GM06990 (cell line): Measurements from ENCODE around the gene BRSK1.

Experiments
- DNase-seq: peaks from one replicate; pipeline ENCODE4 v3.0.0-alpha.2; 2011; ENCODE audit not compliant: insufficient read length; ENCODE audit errors: extremely low read depth
- H3K27me3 ChIP-seq: replicated peaks from 2 replicates; pipeline ENCODE4 v1.6.0; 2011; ENCODE audit warnings: low read length; ENCODE audit not compliant: control insufficient read depth, insufficient read depth
- H3K36me3 ChIP-seq: 2 replicates; pipeline ENCODE4 v1.5.1; 2011; ENCODE audit warnings: low read length; ENCODE audit not compliant: control insufficient read depth, insufficient read depth
- H3K4me3 ChIP-seq: replicated peaks from 2 replicates; pipeline ENCODE4 v1.5.1; 2011; ENCODE audit warnings: low read depth, mild to moderate bottlenecking, control low read depth, low read length
- CTCF ChIP-seq: IDR thresholded peaks from 2 replicates; pipeline ENCODE4 v1.5.1; 2011; ENCODE audit warnings: low read length, control low read depth, mild to moderate bottlenecking, inconsistent platforms; ENCODE audit not compliant: insufficient read depth, poor library complexity, severe bottlenecking

BRSK1 gene

GRCh38 chr19:55261671-55262126 is 22.1 kb upstream of the BRSK1 start:
- H3K27me3 ChIP-seq = no peaks in the 10 kb centered on the region
- H3K36me3 ChIP-seq = no peaks in the 10 kb centered on the region
- no peak for TF ChIP-seq CTCF
- DNase-seq = no peak
- H3K4me3 ChIP-seq = no peak overlapping the region

DNA sequence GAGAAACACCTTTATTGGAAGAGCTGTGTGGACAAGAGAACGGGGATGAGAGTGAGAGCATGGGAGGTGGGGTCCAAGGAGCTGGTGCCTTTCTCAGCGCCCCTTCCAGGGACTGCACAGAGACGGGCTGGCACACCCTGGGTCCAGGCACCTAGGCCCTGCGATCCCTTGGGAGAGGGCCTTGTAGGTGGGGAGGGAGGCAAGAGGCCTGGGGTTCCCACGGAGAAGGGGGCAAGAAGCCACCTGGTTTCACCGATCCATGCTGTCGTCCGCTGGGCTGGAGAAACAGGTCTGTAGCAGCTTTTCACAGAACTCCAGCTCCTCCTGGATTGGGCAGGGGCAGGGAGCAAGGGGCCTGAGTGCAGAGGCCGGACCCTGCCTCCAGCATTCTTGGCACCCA is 21.4 kb upstream of the BRSK1 start:
- H3K36me3 ChIP-seq = no peaks in the 10 kb centered on the region
- no peak for TF ChIP-seq CTCF
- no peaks in the 10 kb centered on the region for H3K27me3 ChIP-seq
- no peak for DNase-seq
- H3K4me3 ChIP-seq = no peak overlapping the region

GRCh38 chr19:55264531-55264930 is 19.3 kb upstream of the BRSK1 start:
- Histone ChIP-seq H3K4me3 (no peak overlapping the region), H3K27me3 (no peaks in the 10 kb centered on the region), H3K36me3 (no peaks in the 10 kb centered on the region)
- TF ChIP-seq CTCF = no peak
- DNase-seq = no peak

GRCh38 chr19:55265173-55265572 is 18.6 kb upstream of the BRSK1 start:
- no peak for TF ChIP-seq CTCF

GRCh38 chr19:55265723-55266386 is 17.9 kb upstream of the BRSK1 start:
- DNase-seq = no peak
- Histone ChIP-seq H3K4me3 (no peak overlapping the region), H3K36me3 (no peaks in the 10 kb centered on the region), H3K27me3 (no peaks in the 10 kb centered on the region)
- TF ChIP-seq CTCF = no peak

More at GRCh38 chr19:55265173-55265572, 18.6 kb upstream of the BRSK1 start:
- no peaks in the 10 kb centered on the region for H3K27me3 ChIP-seq
- H3K4me3 ChIP-seq = no peak overlapping the region
- no peaks in the 10 kb centered on the region for H3K36me3 ChIP-seq
- DNase-seq = no peak

- H3K27me3 ChIP-seq = no peaks in the 10 kb centered on the region
- no peaks in the 10 kb centered on the region; the same call in 1 of the 2 replicates for H3K36me3 ChIP-seq
- TF ChIP-seq CTCF = no peak
- no peak overlapping the region for H3K4me3 ChIP-seq
- no peak for DNase-seq
These were observed 17.4 kb upstream of the BRSK1 start for GRCh38 chr19:55266404-55266803.
